OCI-LY1 (cell line): ENCODE measurements around the gene GOLPH3.
A peak's percentile ranks its signal among the peaks of the same experiment; 100 is the strongest.

Experiments
- H2AFZ ChIP-seq: fragments of 200-600 bp; sonication (generic), shearing (Covaris generic); 2 replicates; pipeline ENCODE4 v1.6.0; 2014; ENCODE audit warnings: antibody characterized with exemption, mild to moderate bottlenecking, low read length
- H3F3A ChIP-seq: fragments of 200-600 bp; sonication (generic), shearing (Covaris generic); 2 replicates; pipeline ENCODE4 v1.6.0; 2014; ENCODE audit warnings: mild to moderate bottlenecking, antibody characterized with exemption, low read length, moderate library complexity; ENCODE audit not compliant: insufficient read depth
- H3K27ac ChIP-seq: fragments of 200-600 bp; sonication (generic); 2 replicates; pipeline ENCODE4 v1.5.1; 2014; ENCODE audit warnings: low read length, mixed run types, mild to moderate bottlenecking, low read depth; ENCODE audit not compliant: poor library complexity, severe bottlenecking
- H3K27me3 ChIP-seq: fragments of 200-600 bp; sonication (generic); 2 replicates; pipeline ENCODE4 v1.6.0; 2014; ENCODE audit warnings: antibody characterized with exemption, mild to moderate bottlenecking, low read length, moderate library complexity; ENCODE audit not compliant: insufficient read depth
- H3K36me3 ChIP-seq: fragments of 200-600 bp; sonication (generic); 2 replicates; pipeline ENCODE4 v1.6.1; 2014; ENCODE audit warnings: mild to moderate bottlenecking, antibody characterized with exemption, low read length, moderate library complexity, mixed read lengths; ENCODE audit not compliant: insufficient read depth
- H3K4me1 ChIP-seq: fragments of 200-600 bp; sonication (generic); 2 replicates; pipeline ENCODE4 v1.5.1; 2014; ENCODE audit warnings: mild to moderate bottlenecking, low read length, moderate library complexity; ENCODE audit not compliant: insufficient read depth, severe bottlenecking
- H3K4me2 ChIP-seq: fragments of 200-600 bp; sonication (generic), shearing (Covaris generic); 2 replicates; pipeline ENCODE4 v1.6.1; 2014; ENCODE audit warnings: low read length
- H3K4me3 ChIP-seq: fragments of 200-600 bp; sonication (generic); 2 replicates; pipeline ENCODE4 v1.5.1; 2014; ENCODE audit warnings: low read length, low read depth, mild to moderate bottlenecking, mixed read lengths; ENCODE audit not compliant: poor library complexity, severe bottlenecking
- H3K79me2 ChIP-seq: fragments of 200-600 bp; shearing (Covaris generic); 2 replicates; pipeline ENCODE4 v1.6.1; 2016; ENCODE audit warnings: mixed run types, low read length, mixed read lengths; ENCODE audit not compliant: insufficient read depth
- H3K9ac ChIP-seq: fragments of 200-600 bp; sonication (generic), shearing (Covaris generic); 2 replicates; pipeline ENCODE4 v1.6.1; 2014; ENCODE audit warnings: mild to moderate bottlenecking, low read length, mixed read lengths
- H3K9me2 ChIP-seq: fragments of 200-600 bp; sonication (generic), shearing (Covaris generic); 2 replicates; pipeline ENCODE4 v1.6.1; 2014; ENCODE audit warnings: low read depth, mild to moderate bottlenecking, low read length, mixed read lengths
- H3K9me3 ChIP-seq: fragments of 200-600 bp; shearing (Covaris generic); 2 replicates; pipeline ENCODE4 v1.6.1; 2014; ENCODE audit warnings: low read length, mixed read lengths
- H4K20me1 ChIP-seq: fragments of 200-600 bp; sonication (generic), shearing (Covaris generic); 2 replicates; pipeline ENCODE4 v1.6.0; 2016; ENCODE audit warnings: mild to moderate bottlenecking, low read length; ENCODE audit not compliant: insufficient read depth
- CTCF ChIP-seq: fragments of 200-600 bp; sonication (generic), shearing (Covaris generic); IDR thresholded peaks from 2 replicates; pipeline ENCODE4 v1.5.1; 2017; ENCODE audit warnings: mild to moderate bottlenecking, antibody characterized with exemption, low read length, moderate library complexity, mixed read lengths
- EZH2 ChIP-seq: fragments of 200-600 bp; sonication (generic), shearing (Covaris generic); IDR thresholded peaks from 2 replicates; pipeline ENCODE4 v1.8.0; 2017; ENCODE audit warnings: borderline replicate concordance, mixed run types, mild to moderate bottlenecking, antibody characterized with exemption, low read length, moderate library complexity, mixed read lengths

The GOLPH3 gene

GRCh38 chr5:32092938-32093812 lies 80.9 kb downstream of the GOLPH3 start:
- H3K4me1 ChIP-seq: peaks cover 10% of the 10 kb centered on the region
- H3K4me2 ChIP-seq: no peak overlapping the region
- no peaks in the 10 kb centered on the region for H3F3A ChIP-seq
- no peak overlapping the region for H2AFZ ChIP-seq
- H3K9me3 ChIP-seq: no peaks in the 10 kb centered on the region
- H3K36me3 ChIP-seq: no peaks in the 10 kb centered on the region; the same call in 1 of the 2 replicates
- H3K9ac ChIP-seq: no peak overlapping the region
- no peaks in the 10 kb centered on the region for H4K20me1 ChIP-seq
- no peak overlapping the region for H3K27ac ChIP-seq
- TF ChIP-seq CTCF: peak; percentile 89
- no peak for TF ChIP-seq EZH2
- H3K79me2 ChIP-seq: no peaks in the 10 kb centered on the region
- no peaks in the 10 kb centered on the region for H3K27me3 ChIP-seq
- no peaks in the 10 kb centered on the region for H3K9me2 ChIP-seq
- H3K4me3 ChIP-seq: no peak overlapping the region

- H3K36me3 ChIP-seq: peaks cover 5% of the 10 kb centered on the region; the same call in 1 of the 2 replicates
- H3K9me3 ChIP-seq: no peaks in the 10 kb centered on the region
- H3K4me3 ChIP-seq: no peak overlapping the region
Observed at GRCh38 chr5:32090755-32091128, 83.4 kb downstream of the GOLPH3 start.

GRCh38 chr5:32090026-32090754 lies 83.9 kb downstream of the GOLPH3 start:
- H3K36me3 ChIP-seq: peaks cover 5% of the 10 kb centered on the region; the same call in 1 of the 2 replicates
- TF ChIP-seq CTCF (no peak), EZH2 (no peak)
- H3K4me2 ChIP-seq: no peak overlapping the region

More at GRCh38 chr5:32090755-32091128, 83.4 kb downstream of the GOLPH3 start:
- Histone ChIP-seq H3K79me2 (no peaks in the 10 kb centered on the region), H3K9me2 (no peaks in the 10 kb centered on the region), H3K27ac (no peak overlapping the region), H3K4me1 (peaks cover 10% of the 10 kb centered on the region), H4K20me1 (no peaks in the 10 kb centered on the region), H3K27me3 (no peaks in the 10 kb centered on the region), H2AFZ (no peak overlapping the region), H3K9ac (no peak overlapping the region), H3F3A (no peaks in the 10 kb centered on the region), H3K4me2 (no peak overlapping the region)
- no peak for TF ChIP-seq EZH2
- TF ChIP-seq CTCF: no peak

More at GRCh38 chr5:32090026-32090754, 83.9 kb downstream of the GOLPH3 start:
- Histone ChIP-seq H4K20me1 (no peaks in the 10 kb centered on the region), H3F3A (no peaks in the 10 kb centered on the region), H3K9me3 (no peaks in the 10 kb centered on the region), H3K9ac (no peak overlapping the region), H3K4me1 (peaks cover 9% of the 10 kb centered on the region), H3K4me3 (no peak overlapping the region), H3K79me2 (no peaks in the 10 kb centered on the region), H3K9me2 (no peaks in the 10 kb centered on the region), H3K27me3 (no peaks in the 10 kb centered on the region), H2AFZ (no peak overlapping the region), H3K27ac (no peak overlapping the region)
